ENCODE measurements around the gene GGNBP2.
A peak's percentile ranks its signal among the peaks of the same experiment; 100 is the strongest.

GGNBP2 gene

GRCh38 chr17:36598951-36599401, 54.3 kb downstream of the GGNBP2 start:
- H3K27me3 ChIP-seq (ENCODE audit: control insufficient read depth in 1 of 2, insufficient read depth in 1 of 2, low read length in 2 of 2), result no peaks in the 10 kb centered on the region

GRCh38 chr17:36599546-36600250, 55.0 kb downstream of the GGNBP2 start:
- WGBS, result 92% methylated on average over 11 of the region's 11 CpGs
- Histone ChIP-seq H2AK5ac (ENCODE audit: low read length, severe bottlenecking) (no peak overlapping the region), H3K36me3 (ENCODE audit: control insufficient read depth in 1 of 2, insufficient read depth in 2 of 2, low read depth in 1 of 2, low read length in 2 of 2) (peaks cover 7 to 27% of the 10 kb centered on the region in 2 experiments), H3K4me2 (ENCODE audit: low read length, poor library complexity, severe bottlenecking) (no peak overlapping the region), H3K4me3 (ENCODE audit: insufficient read depth in 1 of 2, low read depth in 1 of 2, low read length in 2 of 2) (no peak overlapping the region), H3K27me3 (ENCODE audit: control insufficient read depth in 1 of 2, insufficient read depth in 1 of 2, low read length in 2 of 2) (no peaks in the 10 kb centered on the region), H3K9me3 (ENCODE audit: control insufficient read depth, low read length) (no peaks in the 10 kb centered on the region), H3K14ac (ENCODE audit: low read length in 2 of 2) (no peak overlapping the region), H2AFZ (ENCODE audit: low read depth, low read length) (no peak overlapping the region), H2BK5ac (ENCODE audit: low read depth, low read length, poor library complexity, severe bottlenecking) (no peak overlapping the region), H2BK12ac (ENCODE audit: low read length in 2 of 2) (no peak overlapping the region), H4K91ac (ENCODE audit: low read length) (no peak overlapping the region), H3K4me1 (ENCODE audit: control insufficient read depth, insufficient read depth, low read depth, low read length) (peaks cover 14% of the 10 kb centered on the region), H3K79me1 (replicated peaks; ENCODE audit: low read length, poor library complexity, severe bottlenecking) (peaks cover 26% of the 10 kb centered on the region), H2BK120ac (ENCODE audit: low read depth, low read length) (no peak overlapping the region), H2BK15ac (ENCODE audit: low read depth, poor library complexity, severe bottlenecking) (no peak overlapping the region), H3K9ac (ENCODE audit: low read length) (no peak overlapping the region), H4K8ac (ENCODE audit: low read length) (no peak overlapping the region), H3K23ac (ENCODE audit: low read length in 2 of 2) (no peak overlapping the region), H3K27ac (ENCODE audit: low read length, poor library complexity, severe bottlenecking) (no peak overlapping the region), H3K4ac (ENCODE audit: low read depth in 1 of 2, low read length in 2 of 2) (no peak overlapping the region), H3K18ac (ENCODE audit: low read depth in 1 of 2, low read length in 2 of 2) (no peak overlapping the region)
- DNase-seq, result no peak

More at GRCh38 chr17:36598951-36599401, 54.3 kb downstream of the GGNBP2 start:
- Histone ChIP-seq H2BK120ac (ENCODE audit: low read depth, low read length) (no peak overlapping the region), H3K4ac (ENCODE audit: low read depth in 1 of 2, low read length in 2 of 2) (no peak overlapping the region), H3K14ac (ENCODE audit: low read length in 2 of 2) (no peak overlapping the region), H2BK5ac (ENCODE audit: low read depth, low read length, poor library complexity, severe bottlenecking) (no peak overlapping the region), H2AK5ac (ENCODE audit: low read length, severe bottlenecking) (no peak overlapping the region), H4K8ac (ENCODE audit: low read length) (no peak overlapping the region), H3K4me2 (ENCODE audit: low read length, poor library complexity, severe bottlenecking) (no peak overlapping the region), H3K4me1 (ENCODE audit: control insufficient read depth, insufficient read depth, low read depth, low read length) (peaks cover 14% of the 10 kb centered on the region), H2BK15ac (ENCODE audit: low read depth, poor library complexity, severe bottlenecking) (no peak overlapping the region), H3K18ac (ENCODE audit: low read depth in 1 of 2, low read length in 2 of 2) (no peak overlapping the region), H3K4me3 (ENCODE audit: insufficient read depth in 1 of 2, low read depth in 1 of 2, low read length in 2 of 2) (no peak overlapping the region), H3K23ac (ENCODE audit: low read length in 2 of 2) (no peak overlapping the region), H2AFZ (ENCODE audit: low read depth, low read length) (no peak overlapping the region), H3K79me1 (replicated peaks; ENCODE audit: low read length, poor library complexity, severe bottlenecking) (peaks cover 24% of the 10 kb centered on the region), H2BK12ac (ENCODE audit: low read length in 2 of 2) (no peak overlapping the region), H3K9ac (ENCODE audit: low read length) (no peak overlapping the region), H3K27ac (ENCODE audit: low read length, poor library complexity, severe bottlenecking) (no peak overlapping the region), H3K36me3 (ENCODE audit: control insufficient read depth in 1 of 2, insufficient read depth in 2 of 2, low read depth in 1 of 2, low read length in 2 of 2) (peaks cover 7 to 26% of the 10 kb centered on the region in 2 experiments), H4K91ac (ENCODE audit: low read length) (no peak overlapping the region), H3K9me3 (ENCODE audit: control insufficient read depth, low read length) (no peaks in the 10 kb centered on the region)
- DNase-seq, result no peak
- 94% methylated on average over 11 of the region's 13 CpGs for WGBS

GRCh38 chr17:36600465-36600864, 55.7 kb downstream of the GGNBP2 start:
- Histone ChIP-seq H3K23ac (ENCODE audit: low read length in 2 of 2) (no peak overlapping the region), H4K8ac (ENCODE audit: low read length) (peak overlapping the region; percentile 69), H3K18ac (ENCODE audit: low read depth in 1 of 2, low read length in 2 of 2) (no peak overlapping the region), H3K9ac (ENCODE audit: low read length) (peak overlapping the region; percentile 96), H2BK12ac (ENCODE audit: low read length in 2 of 2) (no peak overlapping the region), H3K79me1 (replicated peaks; ENCODE audit: low read length, poor library complexity, severe bottlenecking) (peaks cover 22% of the 10 kb centered on the region), H3K9me3 (ENCODE audit: control insufficient read depth, low read length) (no peaks in the 10 kb centered on the region), H3K36me3 (ENCODE audit: control insufficient read depth in 1 of 2, insufficient read depth in 2 of 2, low read depth in 1 of 2, low read length in 2 of 2) (peaks cover 7 to 22% of the 10 kb centered on the region in 2 experiments), H3K14ac (ENCODE audit: low read length in 2 of 2) (no peak overlapping the region), H3K4me1 (ENCODE audit: control insufficient read depth, insufficient read depth, low read depth, low read length) (peaks cover 14% of the 10 kb centered on the region), H3K27me3 (ENCODE audit: control insufficient read depth in 1 of 2, insufficient read depth in 1 of 2, low read length in 2 of 2) (no peaks in the 10 kb centered on the region), H2AFZ (ENCODE audit: low read depth, low read length) (no peak overlapping the region), H2BK5ac (ENCODE audit: low read depth, low read length, poor library complexity, severe bottlenecking) (no peak overlapping the region), H2BK120ac (ENCODE audit: low read depth, low read length) (no peak overlapping the region), H4K91ac (ENCODE audit: low read length) (no peak overlapping the region), H3K4me3 (ENCODE audit: insufficient read depth in 1 of 2, low read depth in 1 of 2, low read length in 2 of 2) (peak overlapping the region in 1 of 2 experiments; percentile 98), H2AK5ac (ENCODE audit: low read length, severe bottlenecking) (peak overlapping the region; percentile 47), H3K4ac (ENCODE audit: low read depth in 1 of 2, low read length in 2 of 2) (peak overlapping the region in 1 of 2 experiments; percentile 20), H2BK15ac (ENCODE audit: low read depth, poor library complexity, severe bottlenecking) (peak overlapping the region; percentile 52), H3K27ac (ENCODE audit: low read length, poor library complexity, severe bottlenecking) (no peak overlapping the region), H3K4me2 (ENCODE audit: low read length, poor library complexity, severe bottlenecking) (no peak overlapping the region)
- DNase-seq, result no peak
- 88% methylated on average over 3 of the region's 3 CpGs for WGBS

- Histone ChIP-seq H3K4me2 (ENCODE audit: low read length, poor library complexity, severe bottlenecking) (peak overlapping the region; percentile 67), H2AFZ (ENCODE audit: low read depth, low read length) (no peak overlapping the region), H2BK5ac (ENCODE audit: low read depth, low read length, poor library complexity, severe bottlenecking) (no peak overlapping the region), H2AK5ac (ENCODE audit: low read length, severe bottlenecking) (peak overlapping the region; percentile 47), H3K4ac (ENCODE audit: low read depth in 1 of 2, low read length in 2 of 2) (peak overlapping the region; percentile 20 to 80), H3K4me3 (ENCODE audit: insufficient read depth in 1 of 2, low read depth in 1 of 2, low read length in 2 of 2) (peak overlapping the region; percentile 87 to 98), H2BK120ac (ENCODE audit: low read depth, low read length) (peak overlapping the region; percentile 0), H2BK12ac (ENCODE audit: low read length in 2 of 2) (no peak overlapping the region), H3K23ac (ENCODE audit: low read length in 2 of 2) (peak overlapping the region in 1 of 2 experiments; percentile 0), H4K91ac (ENCODE audit: low read length) (peak overlapping the region; percentile 81), H3K9me3 (ENCODE audit: control insufficient read depth, low read length) (no peaks in the 10 kb centered on the region), H3K27ac (ENCODE audit: low read length, poor library complexity, severe bottlenecking) (peak overlapping the region; percentile 53), H3K36me3 (ENCODE audit: control insufficient read depth in 1 of 2, insufficient read depth in 2 of 2, low read depth in 1 of 2, low read length in 2 of 2) (peaks cover 7 to 25% of the 10 kb centered on the region in 2 experiments), H3K14ac (ENCODE audit: low read length in 2 of 2) (peak overlapping the region in 1 of 2 experiments; percentile 74), H3K18ac (ENCODE audit: low read depth in 1 of 2, low read length in 2 of 2) (peak overlapping the region; percentile 78 to 79), H4K8ac (ENCODE audit: low read length) (peak overlapping the region; percentile 69), H3K9ac (ENCODE audit: low read length) (peak overlapping the region; percentile 96), H2BK15ac (ENCODE audit: low read depth, poor library complexity, severe bottlenecking) (no peak overlapping the region), H3K27me3 (ENCODE audit: control insufficient read depth in 1 of 2, insufficient read depth in 1 of 2, low read length in 2 of 2) (no peaks in the 10 kb centered on the region), H3K79me1 (replicated peaks; ENCODE audit: low read length, poor library complexity, severe bottlenecking) (peaks cover 22% of the 10 kb centered on the region), H3K4me1 (ENCODE audit: control insufficient read depth, insufficient read depth, low read depth, low read length) (peaks cover 14% of the 10 kb centered on the region)
- WGBS, result 14% methylated on average over 10 of the region's 10 CpGs
- no peak for DNase-seq
Measured at GRCh38 chr17:36600936-36601302, 56.2 kb downstream of the GGNBP2 start.

Data from mesenchymal stem cell (in vitro differentiated cells and primary cell).